HepG2 (cell line): Measurements from ENCODE around the gene ZNF106. TPM values are rescaled to one million over a fixed set of nuclear protein-coding genes. Genes with fewer than 3 reads are reported as not detected.
A peak's percentile ranks its signal among the peaks of the same experiment; 100 is the strongest.

ENCODE experiments used
- ATAC-seq: fragments of 200-7000 bp; cut with Tn5 transposase; 3 replicates; pipeline ENCODE4 v1.9.1; 2020; ENCODE audit warnings: mild to moderate bottlenecking, moderate library complexity
- BruUV-seq: library from RNA; stranded (reverse); fragments of 400-500 nt; replicated peaks from 2 replicates; lab custom pipeline; 2021; lab: Mats Ljungman, UMichigan
- CTCF ChIA-PET: fragments of 300-600 bp; formaldehyde crosslinking; extraction: SDS; loops from one replicate; lab custom pipeline; 2021; ENCODE audit warnings: low total read pairs, inconsistent platforms, low intra/inter-chr PET ratio; lab: Yijun Ruan, JAX
- POLR2A ChIA-PET: fragments of 350-600 bp; sonication (Branson Sonifier 250); formaldehyde crosslinking; loops from one replicate; lab custom pipeline; 2020; ENCODE audit warnings: antibody characterized with exemption, inconsistent platforms; lab: Yijun Ruan, JAX
- DNase-seq: peaks from one replicate; pipeline ENCODE4 v3.0.0-alpha.2; 2015; ENCODE audit warnings: low spot score
- FAIRE-seq: peaks from 3 replicates; lab custom pipeline; 2011; peaks lifted over from hg19 to GRCh38; lab: Jason Lieb, UNC
- H2AFZ ChIP-seq: one replicate; pipeline ENCODE4 v1.6.1; 2011; ENCODE audit warnings: low read length, inconsistent platforms
- H3K27ac ChIP-seq: fragments of 300-600 bp; 3 replicates; pipeline ENCODE4 v1.8.0; 2011; ENCODE audit warnings: mixed run types, mild to moderate bottlenecking, mixed read lengths, low read length, inconsistent platforms; ENCODE audit not compliant: insufficient read depth; ENCODE audit errors: extremely low read length
- H3K27me3 ChIP-seq, 2 experiments: fragments of 200-600 bp in 1 of 2; 2 replicates in 1 of 2; 3 replicates in 1 of 2; pipeline versions ENCODE4 v1.6.0 to v1.8.0; 2011; ENCODE audit warnings: low read length in 2 of 2, mild to moderate bottlenecking in 2 of 2, moderate library complexity in 2 of 2, inconsistent platforms in 1 of 2; ENCODE audit not compliant: insufficient read depth in 2 of 2, control insufficient read depth in 1 of 2
- H3K36me3 ChIP-seq, 2 experiments: fragments of 200-600 bp in 1 of 2; replicated peaks in 1 of 2; 2 replicates in 1 of 2; 3 replicates in 1 of 2; pipeline versions ENCODE4 v1.5.1 to v1.8.0; 2011; ENCODE audit warnings: low read length in 2 of 2, inconsistent platforms in 1 of 2; ENCODE audit not compliant: insufficient read depth in 2 of 2, control insufficient read depth in 1 of 2
- H3K4me1 ChIP-seq: 2 replicates; pipeline ENCODE4 v1.5.1; 2012; ENCODE audit warnings: low read length, inconsistent platforms; ENCODE audit not compliant: insufficient read depth
- H3K4me2 ChIP-seq: 2 replicates; pipeline ENCODE4 v1.6.0; 2011; ENCODE audit warnings: low read depth, low read length, inconsistent platforms
- H3K4me3 ChIP-seq, 3 experiments: fragments of 200-600 bp in 1 of 3; sonication (generic), shearing (Covaris generic) in 1 of 3; replicated peaks in 1 of 3; 2 replicates each; pipeline ENCODE4 v1.5.1; 2011 to 2016; ENCODE audit warnings: low read length in 3 of 3, inconsistent platforms in 2 of 3, low read depth in 2 of 3, mild to moderate bottlenecking in 2 of 3, control low read depth in 1 of 3, mixed read lengths in 1 of 3; ENCODE audit not compliant: insufficient read depth in 1 of 3
- H3K79me2 ChIP-seq: one replicate; pipeline ENCODE4 v1.6.1; 2011; ENCODE audit warnings: low read length, inconsistent platforms; ENCODE audit not compliant: insufficient read depth
- H3K9ac ChIP-seq: 2 replicates; pipeline ENCODE4 v1.6.0; 2011; ENCODE audit warnings: mild to moderate bottlenecking, low read depth, low read length, inconsistent platforms; ENCODE audit not compliant: insufficient read depth
- H3K9me3 ChIP-seq: 2 replicates; pipeline ENCODE4 v1.5.1; 2012; ENCODE audit warnings: mild to moderate bottlenecking, low read length
- H4K20me1 ChIP-seq: 2 replicates; pipeline ENCODE4 v1.6.0; 2011; ENCODE audit warnings: inconsistent platforms, mild to moderate bottlenecking, low read length, moderate library complexity; ENCODE audit not compliant: insufficient read depth
- ARNT2 ChIP-seq: sonication (generic); formaldehyde crosslinking; IDR thresholded peaks from 2 replicates; pipeline ENCODE4 v1.8.0; 2022; ENCODE audit warnings: mild to moderate bottlenecking, low read depth, missing genetic modification reagents, moderate library complexity
- ARNTL ChIP-seq: sonication (generic); formaldehyde crosslinking; IDR thresholded peaks from 2 replicates; pipeline ENCODE4 v1.4.0; 2020; ENCODE audit warnings: mild to moderate bottlenecking, missing genetic modification reagents
- BRD4 ChIP-seq: sonication (generic); formaldehyde crosslinking; IDR thresholded peaks from 2 replicates; pipeline ENCODE4 v1.4.0; 2020; ENCODE audit warnings: missing genetic modification reagents
- GATAD2A ChIP-seq: IDR thresholded peaks from 2 replicates; pipeline ENCODE4 v1.6.1; 2016
- NR2F1 ChIP-seq, 2 experiments: fragments of 450-650 bp in 1 of 2; formaldehyde crosslinking in 1 of 2; IDR thresholded peaks; 2 replicates each; pipeline versions ENCODE4 v1.5.0 to v1.6.1; 2016 to 2020; ENCODE audit warnings: mild to moderate bottlenecking in 1 of 2, missing compliant biosample characterization in 1 of 2, missing genetic modification reagents in 1 of 2, moderate library complexity in 1 of 2
- PPARG ChIP-seq: conservative IDR thresholded peaks from 2 replicates; pipeline ENCODE4 v1.6.1; 2016; ENCODE audit warnings: missing biosample characterization, missing genetic modification reagents
- RAD21 ChIP-seq: fragments of 450-650 bp; formaldehyde crosslinking; IDR thresholded peaks from 2 replicates; pipeline ENCODE4 v1.5.0; 2020; ENCODE audit warnings: mild to moderate bottlenecking
- RBFOX2 ChIP-seq: fragments of 200-400 bp; formaldehyde crosslinking; IDR thresholded peaks from 2 replicates; pipeline ENCODE4 v1.6.1; 2017; ENCODE audit warnings: low read depth, mild to moderate bottlenecking, low read length
- STAG1 ChIP-seq: sonication (generic); formaldehyde crosslinking; IDR thresholded peaks from 2 replicates; pipeline ENCODE4 v1.4.0; 2020; ENCODE audit warnings: missing genetic modification reagents
- XRCC5 ChIP-seq: fragments of 200-400 bp; formaldehyde crosslinking; optimal IDR thresholded peaks from 2 replicates; pipeline ENCODE3; 2017; ENCODE audit warnings: mild to moderate bottlenecking, low read length
- ZFX ChIP-seq: sonication (generic); formaldehyde crosslinking; IDR thresholded peaks from 2 replicates; pipeline ENCODE4 v1.4.0; 2020; ENCODE audit warnings: mild to moderate bottlenecking, low read depth, missing genetic modification reagents, moderate library complexity
- ZNF124 ChIP-seq: sonication (generic); formaldehyde crosslinking; IDR thresholded peaks from 2 replicates; pipeline ENCODE4 v1.4.0; 2020; ENCODE audit warnings: missing genetic modification reagents
- ZNF17 ChIP-seq: sonication (generic); formaldehyde crosslinking; IDR thresholded peaks from 2 replicates; pipeline ENCODE4 v1.5.0; 2020; ENCODE audit warnings: mild to moderate bottlenecking, missing genetic modification reagents
- ZNF335 ChIP-seq: sonication (generic); formaldehyde crosslinking; IDR thresholded peaks from 2 replicates; pipeline ENCODE4 v1.4.0; 2020; ENCODE audit warnings: missing genetic modification reagents
- ZSCAN25 ChIP-seq: sonication (generic); formaldehyde crosslinking; IDR thresholded peaks from 2 replicates; pipeline ENCODE4 v1.8.0; 2022; ENCODE audit warnings: mild to moderate bottlenecking, missing genetic modification reagents
- WGBS: methylation state at CpG from one replicate; pipeline ENCODE4 v1.1.6; 2017; ENCODE audit warnings: low lambda C conversion rate; 5-methylcytosine and 5-hydroxymethylcytosine counted together
- in situ Hi-C: cut with HindIII; loops from 2 replicates; pipeline ENCODE4 v1.10.0; 2017; ENCODE audit warnings: low pct_unique_long_range_greater_than_20kb; ENCODE audit not compliant: extremely low pct_ligation_motif_present
- intact Hi-C: fragments of 100-400 bp; cut with micrococcal nuclease; formaldehyde crosslinking; loops from one replicate; pipeline ENCODE4 v1.10.0; 2022; ENCODE audit not compliant: unreplicated experiment
- polyA plus RNA-seq, 8 experiments: library from polyadenylated mRNA; depleted of rRNA in 3 of 8; stranded (reverse) in 7 of 8; unstranded in 1 of 8; fragments of >200 nt; fragmentation: Illumina TruSeq in 4 of 8; extraction: Trizol in 4 of 8; gene quantifications; 2 replicates each; pipeline versions ENCODE4 v1.2.1 to v1.2.3, GENCODE V29; 2011 to 2016; ENCODE audit warnings: low read depth in 4 of 8, missing spikeins in 1 of 8, mixed read lengths in 1 of 8; ENCODE audit not compliant: insufficient read depth in 1 of 8
- total RNA-seq, 5 experiments: library from RNA; depleted of rRNA; stranded (reverse); fragments of >200 nt; fragmentation: Illumina TruSeq; extraction: Trizol; gene quantifications; 2 replicates each; pipeline ENCODE4 v1.2.3, GENCODE V29; 2016; ENCODE audit warnings: low read depth in 1 of 5
- TF ChIP-seq, protein P1 (sequence below): sonication (generic); formaldehyde crosslinking; IDR thresholded peaks from 2 replicates; pipeline ENCODE4 v1.4.0; 2020; ENCODE audit warnings: missing genetic modification reagents, low read depth, mild to moderate bottlenecking, borderline replicate concordance
- TF ChIP-seq, protein P2 (sequence below), 2 experiments: sonication (generic) in 1 of 2; formaldehyde crosslinking in 1 of 2; IDR thresholded peaks; 2 replicates each; pipeline versions ENCODE4 v1.4.0 to v1.6.1; 2018 to 2020; ENCODE audit warnings: missing genetic modification reagents in 2 of 2, borderline replicate concordance in 1 of 2, low read depth in 1 of 2, mild to moderate bottlenecking in 1 of 2, missing biosample characterization in 1 of 2
- TF ChIP-seq, protein P3 (sequence below): sonication (generic); formaldehyde crosslinking; IDR thresholded peaks from 2 replicates; pipeline ENCODE4 v1.4.0; 2020; ENCODE audit warnings: missing genetic modification reagents
- TF ChIP-seq, protein P4 (sequence below): sonication (generic); formaldehyde crosslinking; IDR thresholded peaks from 2 replicates; pipeline ENCODE4 v1.5.0; 2020; ENCODE audit warnings: mild to moderate bottlenecking, missing genetic modification reagents, moderate library complexity

ZNF106 gene
- total and polyA plus RNA-seq, 2 of the 13 experiments (the other 11 are each of a cell fraction or from before 2014, with no cell fraction given): 12.5 to 35.1 TPM

DNA sequence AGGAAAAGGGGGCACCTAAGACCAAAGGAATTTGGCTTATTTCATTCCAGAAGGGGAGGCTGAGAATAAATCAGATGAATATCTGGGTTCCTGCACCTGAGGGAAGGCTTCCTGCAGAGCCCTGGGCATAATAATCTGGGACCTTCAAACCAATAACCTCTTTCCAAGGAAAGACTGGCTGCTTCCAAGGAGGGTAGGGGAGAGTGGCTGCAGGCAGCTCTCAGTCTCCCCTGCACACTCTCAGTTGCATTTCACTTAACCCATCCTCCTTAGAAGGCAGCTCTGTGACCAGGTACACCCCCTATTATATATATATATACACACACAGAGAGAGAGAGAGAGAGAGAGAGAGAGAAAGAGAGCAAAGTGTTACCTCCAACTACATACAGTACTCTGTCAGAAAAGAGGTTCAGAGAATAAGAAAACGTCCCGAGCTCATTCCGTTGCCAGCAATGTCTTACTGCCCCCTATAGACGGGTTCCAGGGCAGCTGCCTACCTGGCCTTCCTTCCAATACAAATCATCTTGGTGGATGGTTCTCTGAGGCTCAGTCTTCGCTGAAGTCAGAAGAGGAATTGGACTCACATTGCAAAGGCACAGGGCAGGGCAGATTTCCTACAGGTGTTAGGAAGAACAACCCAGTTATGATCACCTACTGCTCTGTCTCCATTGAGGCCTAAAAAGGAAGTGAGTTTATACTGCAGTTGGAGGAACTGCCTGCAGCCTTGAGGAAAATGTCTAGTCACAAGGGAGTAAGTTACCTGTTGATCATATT, 105.5 kb downstream of the ZNF106 start:
- peak; percentile 92 for ATAC-seq
- in situ Hi-C loops: no loop called here
- no TSS peak for BruUV-seq
- no peak overlapping the region for H3K27ac ChIP-seq
- H3K4me1 ChIP-seq: peaks cover 21% of the 10 kb centered on the region
- H3K36me3 ChIP-seq: no peaks in the 10 kb centered on the region
- FAIRE-seq: peak; percentile 87
- DNase-seq: peak; percentile 45
- ChIA-PET POLR2A (interaction anchor here (0.9 to 1.3 kb wide), 4 partner anchors 112 to 415 kb away, joined by 3 to 4 read pairs (median 3); partner anchors contain the start of genes GANC, TMEM87A and VPS39), CTCF (no interaction called here)
- no peaks in the 10 kb centered on the region for H3K9me3 ChIP-seq
- H3K4me3 ChIP-seq: no peak overlapping the region
- no peaks in the 10 kb centered on the region for H3K79me2 ChIP-seq
- H4K20me1 ChIP-seq: no peaks in the 10 kb centered on the region
- intact Hi-C loops: loop anchor here (1.0 to 2.0 kb wide), 2 partner anchors 113 to 319 kb away; partner anchors contain the start of genes GANC and TMEM87A
- WGBS: 14% methylated on average over 5 of the region's 5 CpGs
- no peaks in the 10 kb centered on the region for H3K27me3 ChIP-seq
- no peak overlapping the region for H2AFZ ChIP-seq
- no peak overlapping the region for H3K9ac ChIP-seq
- peak overlapping the region; percentile 28; the same call in 1 of the 2 replicates for H3K4me2 ChIP-seq
- TF ChIP-seq ARNTL (CRISPR knock-in tag) (no peak), ZSCAN25 (CRISPR knock-in tag) (0 out of 2 replicates have a peak, but pooled peaks have one; percentile 40), ZNF17 (no peak), ZNF124 (CRISPR knock-in tag) (0 out of 2 replicates have a peak, but pooled peaks have one; percentile 20), GATAD2A (CRISPR knock-in tag) (0 out of 2 replicates have a peak, but pooled peaks have one; percentile 12), XRCC5 (peak; percentile 27), BRD4 (CRISPR knock-in tag) (0 out of 2 replicates have a peak, but pooled peaks have one; percentile 27), ARNT2 (CRISPR knock-in tag) (no peak), NR2F1 (CRISPR knock-in tag; IDR thresholded peaks at IDR 0.05) (no peak), RAD21 (CRISPR knock-in tag) (peak; percentile 81), STAG1 (peak; percentile 87), ZNF335 (CRISPR knock-in tag) (0 out of 2 replicates have a peak, but pooled peaks have one; percentile 29), PPARG (CRISPR knock-in tag) (no peak), ZFX (CRISPR knock-in tag) (peak; percentile 27; the same call in 1 of the 2 replicates), RBFOX2 (no peak)
- TF ChIP-seq, protein P1, sequence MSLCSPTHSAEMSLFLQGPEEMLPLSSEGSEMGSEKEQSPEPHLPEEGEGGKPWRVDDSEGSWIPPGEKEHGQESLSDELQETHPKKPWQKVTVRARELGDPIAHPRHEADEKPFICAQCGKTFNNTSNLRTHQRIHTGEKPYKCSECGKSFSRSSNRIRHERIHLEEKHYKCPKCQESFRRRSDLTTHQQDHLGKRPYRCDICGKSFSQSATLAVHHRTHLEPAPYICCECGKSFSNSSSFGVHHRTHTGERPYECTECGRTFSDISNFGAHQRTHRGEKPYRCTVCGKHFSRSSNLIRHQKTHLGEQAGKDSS (CRISPR knock-in tag): 0 out of 2 replicates have a peak, but pooled peaks have one; percentile 37
- TF ChIP-seq, protein P2, sequence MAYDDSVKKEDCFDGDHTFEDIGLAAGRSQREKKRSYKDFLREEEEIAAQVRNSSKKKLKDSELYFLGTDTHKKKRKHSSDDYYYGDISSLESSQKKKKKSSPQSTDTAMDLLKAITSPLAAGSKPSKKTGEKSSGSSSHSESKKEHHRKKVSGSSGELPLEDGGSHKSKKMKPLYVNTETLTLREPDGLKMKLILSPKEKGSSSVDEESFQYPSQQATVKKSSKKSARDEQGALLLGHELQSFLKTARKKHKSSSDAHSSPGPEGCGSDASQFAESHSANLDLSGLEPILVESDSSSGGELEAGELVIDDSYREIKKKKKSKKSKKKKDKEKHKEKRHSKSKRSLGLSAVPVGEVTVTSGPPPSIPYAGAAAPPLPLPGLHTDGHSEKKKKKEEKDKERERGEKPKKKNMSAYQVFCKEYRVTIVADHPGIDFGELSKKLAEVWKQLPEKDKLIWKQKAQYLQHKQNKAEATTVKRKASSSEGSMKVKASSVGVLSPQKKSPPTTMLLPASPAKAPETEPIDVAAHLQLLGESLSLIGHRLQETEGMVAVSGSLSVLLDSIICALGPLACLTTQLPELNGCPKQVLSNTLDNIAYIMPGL (CRISPR knock-in tag; IDR thresholded peaks at IDR 0.05; ENCODE audit: borderline replicate concordance in 1 of 2, low read depth in 1 of 2): 0 out of 4 replicates have a peak, but pooled peaks of 1 of the 2 experiments have one; percentile 34
- TF ChIP-seq, protein P3, sequence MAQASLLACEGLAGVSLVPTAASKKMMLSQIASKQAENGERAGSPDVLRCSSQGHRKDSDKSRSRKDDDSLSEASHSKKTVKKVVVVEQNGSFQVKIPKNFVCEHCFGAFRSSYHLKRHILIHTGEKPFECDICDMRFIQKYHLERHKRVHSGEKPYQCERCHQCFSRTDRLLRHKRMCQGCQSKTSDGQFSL (CRISPR knock-in tag): no peak
- TF ChIP-seq, protein P4, sequence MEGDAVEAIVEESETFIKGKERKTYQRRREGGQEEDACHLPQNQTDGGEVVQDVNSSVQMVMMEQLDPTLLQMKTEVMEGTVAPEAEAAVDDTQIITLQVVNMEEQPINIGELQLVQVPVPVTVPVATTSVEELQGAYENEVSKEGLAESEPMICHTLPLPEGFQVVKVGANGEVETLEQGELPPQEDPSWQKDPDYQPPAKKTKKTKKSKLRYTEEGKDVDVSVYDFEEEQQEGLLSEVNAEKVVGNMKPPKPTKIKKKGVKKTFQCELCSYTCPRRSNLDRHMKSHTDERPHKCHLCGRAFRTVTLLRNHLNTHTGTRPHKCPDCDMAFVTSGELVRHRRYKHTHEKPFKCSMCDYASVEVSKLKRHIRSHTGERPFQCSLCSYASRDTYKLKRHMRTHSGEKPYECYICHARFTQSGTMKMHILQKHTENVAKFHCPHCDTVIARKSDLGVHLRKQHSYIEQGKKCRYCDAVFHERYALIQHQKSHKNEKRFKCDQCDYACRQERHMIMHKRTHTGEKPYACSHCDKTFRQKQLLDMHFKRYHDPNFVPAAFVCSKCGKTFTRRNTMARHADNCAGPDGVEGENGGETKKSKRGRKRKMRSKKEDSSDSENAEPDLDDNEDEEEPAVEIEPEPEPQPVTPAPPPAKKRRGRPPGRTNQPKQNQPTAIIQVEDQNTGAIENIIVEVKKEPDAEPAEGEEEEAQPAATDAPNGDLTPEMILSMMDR (CRISPR knock-in tag): peak; percentile 86
